ENCODE results near the gene GPX6.

The GPX6 gene

GRCh38 chr6:28496099-28496779 lies 19.4 kb downstream of the GPX6 start:
- TF ChIP-seq TAF1 (IDR thresholded peaks at IDR 0.05; ENCODE audit: borderline replicate concordance, insufficient read depth, low read length) (no peak), POLR2AphosphoS5 (IDR thresholded peaks at IDR 0.05; ENCODE audit: low read depth, low read length) (no peak)

- TF ChIP-seq SIN3A (IDR thresholded peaks at IDR 0.05; ENCODE audit: borderline replicate concordance, insufficient read depth, low read length) (no peak), REST (IDR thresholded peaks at IDR 0.05; ENCODE audit: insufficient read depth in 1 of 2, low read depth in 2 of 2, low read length in 2 of 2) (no peak), TAF1 (IDR thresholded peaks at IDR 0.05; ENCODE audit: borderline replicate concordance, insufficient read depth, low read length) (no peak), POLR2AphosphoS5 (IDR thresholded peaks at IDR 0.05; ENCODE audit: low read depth, low read length) (no peak), FOXP2 (optimal IDR thresholded peaks at IDR 0.05; ENCODE audit: borderline replicate concordance, extremely low read depth, extremely low read length, insufficient read depth) (no peak)
These were observed 23.6 kb downstream of the GPX6 start for GRCh38 chr6:28491984-28492317.

- no peak for TF ChIP-seq SIN3A (IDR thresholded peaks at IDR 0.05; ENCODE audit: borderline replicate concordance, insufficient read depth, low read length)
- TF ChIP-seq FOXP2 (optimal IDR thresholded peaks at IDR 0.05; ENCODE audit: borderline replicate concordance, extremely low read depth, extremely low read length, insufficient read depth) = no peak
- no peak for TF ChIP-seq TAF1 (IDR thresholded peaks at IDR 0.05; ENCODE audit: borderline replicate concordance, insufficient read depth, low read length)
- no peak for TF ChIP-seq POLR2AphosphoS5 (IDR thresholded peaks at IDR 0.05; ENCODE audit: low read depth, low read length)
- no peak for TF ChIP-seq REST (IDR thresholded peaks at IDR 0.05; ENCODE audit: insufficient read depth in 1 of 2, low read depth in 2 of 2, low read length in 2 of 2)
These were observed 25.2 kb downstream of the GPX6 start for GRCh38 chr6:28490205-28490890.

GRCh38 chr6:28489366-28490204 lies 26.0 kb downstream of the GPX6 start:
- TF ChIP-seq SIN3A (IDR thresholded peaks at IDR 0.05; ENCODE audit: borderline replicate concordance, insufficient read depth, low read length) = no peak
- TF ChIP-seq FOXP2 (optimal IDR thresholded peaks at IDR 0.05; ENCODE audit: borderline replicate concordance, extremely low read depth, extremely low read length, insufficient read depth) = no peak
- TF ChIP-seq REST (IDR thresholded peaks at IDR 0.05; ENCODE audit: insufficient read depth in 1 of 2, low read depth in 2 of 2, low read length in 2 of 2) = no peak
- no peak for TF ChIP-seq TAF1 (IDR thresholded peaks at IDR 0.05; ENCODE audit: borderline replicate concordance, insufficient read depth, low read length)
- TF ChIP-seq POLR2AphosphoS5 (IDR thresholded peaks at IDR 0.05; ENCODE audit: low read depth, low read length) = no peak

- TF ChIP-seq TAF1 (IDR thresholded peaks at IDR 0.05; ENCODE audit: borderline replicate concordance, insufficient read depth, low read length) (peak; percentile 45; the same call in 1 of the 2 replicates), POLR2AphosphoS5 (IDR thresholded peaks at IDR 0.05; ENCODE audit: low read depth, low read length) (no peak)
These were observed 26.7 kb downstream of the GPX6 start for GRCh38 chr6:28488916-28489365.
